Lower leg skin (tissue), 4 donors: Measurements from ENCODE around the gene MYH7. TPM values are rescaled to one million over a fixed set of nuclear protein-coding genes. Genes with fewer than 3 reads are reported as not detected.
"Not testable (repeated sequence)": the region's sequence is repeated elsewhere in the genome, so short reads cannot be mapped to it uniquely, and the experiment has no call there.

Experiments used
- DNase-seq, 2 donors: peaks; one replicate each; pipeline ENCODE4 v3.0.0-alpha.2; 2019; ENCODE audit warnings: low spot score in 2 of 2
- H3K4me3 ChIP-seq: fragments of 200-600 bp; sonication (generic); 2 replicates; pipeline ENCODE4 v1.5.1; 2017; ENCODE audit warnings: mild to moderate bottlenecking, low read depth; ENCODE audit not compliant: poor library complexity, severe bottlenecking
- CTCF ChIP-seq, 3 donors: fragments of 450-650 bp; IDR thresholded peaks; one replicate each; pipeline ENCODE4 v1.5.1; 2016; ENCODE audit warnings: antibody characterized with exemption in 3 of 3, mild to moderate bottlenecking in 3 of 3, moderate library complexity in 2 of 3
- POLR2A ChIP-seq, 2 donors: fragments of 450-650 bp; IDR thresholded peaks; one replicate each; pipeline ENCODE4 v1.6.1; 2016 to 2017; ENCODE audit warnings: antibody characterized with exemption in 2 of 2, mild to moderate bottlenecking in 1 of 2, moderate library complexity in 1 of 2
- whole genome bisulfite sequencing, 2 donors: methylation state at CpG; one replicate each; pipeline ENCODE4 v1.1.5; 2018; 5-methylcytosine and 5-hydroxymethylcytosine counted together
- intact Hi-C: fragments of 100-400 bp; cut with DNase I; formaldehyde crosslinking; loops from one replicate; pipeline ENCODE4 v1.15.0; 2023; ENCODE audit warnings: low total_unique reads
- total RNA-seq, 4 donors: library from RNA; depleted of rRNA; stranded (reverse); fragments of >200 nt; gene quantifications; one replicate each; pipeline ENCODE4 v1.1.0, GENCODE V29; 2016

The MYH7 gene
- total RNA-seq, 4 donors from 2014 or later: 0.06 to 0.13 (median 0.08) TPM; not detected in 1

GRCh38 chr14:23421594-23421993 lies 13.9 kb downstream of the MYH7 start:
- no peak overlapping the region for H3K4me3 ChIP-seq
- intact Hi-C loops: no loop called here
- DNase-seq: no peak
- TF ChIP-seq CTCF (IDR thresholded peaks at IDR 0.05) (no peak), POLR2A (IDR thresholded peaks at IDR 0.05) (no peak)

GRCh38 chr14:23419646-23420045 lies 15.8 kb downstream of the MYH7 start:
- intact Hi-C loops, DNase-seq, H3K4me3 ChIP-seq: not testable (repeated sequence)
- 78 to 90% methylated on average over 6 to 7 of the region's 17 CpGs for WGBS, 2 donors

- intact Hi-C loops: no loop called here
- TF ChIP-seq POLR2A (IDR thresholded peaks at IDR 0.05) (no peak), CTCF (IDR thresholded peaks at IDR 0.05) (no peak)
- no peak for DNase-seq
- no peak overlapping the region for H3K4me3 ChIP-seq
- 88 to 89% methylated on average over 11 to 21 of the region's 21 CpGs for WGBS, 2 donors
Observed at GRCh38 chr14:23418021-23418420, 17.4 kb downstream of the MYH7 start.

GRCh38 chr14:23417269-23417668 lies 18.2 kb downstream of the MYH7 start:
- WGBS, 2 donors: 81 to 85% methylated on average over 12 of the region's 12 CpGs
- DNase-seq, intact Hi-C loops, H3K4me3 ChIP-seq: not testable (repeated sequence)

GRCh38 chr14:23416801-23417200 lies 18.7 kb downstream of the MYH7 start:
- intact Hi-C loops: no loop called here
- 83 to 84% methylated on average over 11 of the region's 11 CpGs for WGBS, 2 donors
- no peak for DNase-seq
- H3K4me3 ChIP-seq: no peak overlapping the region
- TF ChIP-seq POLR2A (IDR thresholded peaks at IDR 0.05): no peak
- TF ChIP-seq CTCF (IDR thresholded peaks at IDR 0.05): no peak

GRCh38 chr14:23415821-23416778 lies 19.4 kb downstream of the MYH7 start:
- H3K4me3 ChIP-seq: no peak overlapping the region
- DNase-seq: no peak
- no peak for TF ChIP-seq POLR2A (IDR thresholded peaks at IDR 0.05)
- no peak for TF ChIP-seq CTCF (IDR thresholded peaks at IDR 0.05)
- intact Hi-C loops: no loop called here
- 81 to 85% methylated on average over 21 of the region's 21 CpGs for WGBS, 2 donors
